ENCODE measurements around the gene HSD17B12.

The HSD17B12 gene

DNA sequence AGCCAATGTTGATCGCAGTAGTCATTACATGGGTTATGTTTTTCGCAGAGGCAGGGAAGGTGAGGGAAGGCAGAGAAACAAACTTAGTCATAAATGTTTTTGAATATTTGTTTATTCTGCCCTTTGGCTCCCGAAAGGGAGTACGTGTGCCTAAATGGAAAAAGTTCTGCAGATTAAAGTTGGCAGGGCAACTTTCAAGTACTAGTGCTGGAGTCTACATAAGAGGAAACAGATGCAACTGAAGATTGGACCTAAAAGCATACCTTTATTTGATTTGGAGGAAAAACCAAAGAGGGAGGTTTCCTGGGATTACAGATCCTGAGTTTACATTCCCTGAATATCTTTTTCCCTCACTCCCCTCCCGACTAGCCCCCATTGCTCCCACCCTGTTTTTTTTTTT is 5.7 kb downstream of the HSD17B12 start:
- no CpG with 5 or more reads among the region's 5 CpGs for WGBS, 2 donors (ENCODE audit: extremely low coverage in 2 of 2, insufficient read length in 2 of 2, insufficient replicate concordance in 1 of 2)
- no peak overlapping the region for H2BK5ac ChIP-seq (ENCODE audit: low read length)
- H3K18ac ChIP-seq (ENCODE audit: low read length) = no peak overlapping the region
- H2BK12ac ChIP-seq (ENCODE audit: low read length) = no peak overlapping the region
- no peaks in the 10 kb centered on the region for H3K27me3 ChIP-seq (ENCODE audit: control insufficient read depth in 3 of 3, insufficient read depth in 3 of 3, low read depth in 1 of 3, low read length in 3 of 3)
- H3K14ac ChIP-seq (ENCODE audit: low read length) = no peak overlapping the region
- no peak overlapping the region for H3K4me3 ChIP-seq (ENCODE audit: low read length in 2 of 2)
- no peak overlapping the region for H2AFZ ChIP-seq (ENCODE audit: low read length)
- no peak overlapping the region for H4K91ac ChIP-seq (ENCODE audit: low read depth, low read length, poor library complexity)
- no peak overlapping the region for H3K9ac ChIP-seq (ENCODE audit: low read depth, low read length, poor library complexity)
- DNase-seq (ENCODE audit: low spot score) = no peak
- H3K9me3 ChIP-seq (replicated peaks in 1 of 2; ENCODE audit: control insufficient read depth in 2 of 2, insufficient read depth in 1 of 2, low read depth in 1 of 2, low read length in 2 of 2) = peaks cover 0 to 7% of the 10 kb centered on the region in 2 donors
- H2BK120ac ChIP-seq (ENCODE audit: low read depth, low read length) = no peak overlapping the region
- no peak overlapping the region for H3K4ac ChIP-seq (ENCODE audit: low read length)
- no peak overlapping the region for H3K23ac ChIP-seq (ENCODE audit: low read depth, low read length, poor library complexity)
- no peak overlapping the region for H2BK15ac ChIP-seq (ENCODE audit: low read length)
- peaks cover 4 to 49% of the 10 kb centered on the region in 2 donors for H3K36me3 ChIP-seq (replicated peaks in 1 of 2; ENCODE audit: control insufficient read depth in 2 of 2, insufficient read depth in 2 of 2, low read length in 2 of 2)
- no peak overlapping the region for H2AK5ac ChIP-seq (ENCODE audit: low read depth, low read length)
- H3K79me1 ChIP-seq (ENCODE audit: low read depth, low read length) = peaks cover 5% of the 10 kb centered on the region
- no peak overlapping the region for H3K4me2 ChIP-seq (ENCODE audit: insufficient read depth, low read length, poor library complexity, severe bottlenecking)
- H4K8ac ChIP-seq (ENCODE audit: low read depth, low read length) = no peak overlapping the region
- H3K4me1 ChIP-seq (ENCODE audit: control insufficient read depth in 2 of 2, insufficient read depth in 1 of 2, low read depth in 1 of 2, low read length in 2 of 2) = peaks cover 0 to 4% of the 10 kb centered on the region in 2 donors
- H3K27ac ChIP-seq (replicated peaks; ENCODE audit: low read length) = no peak overlapping the region

DNA sequence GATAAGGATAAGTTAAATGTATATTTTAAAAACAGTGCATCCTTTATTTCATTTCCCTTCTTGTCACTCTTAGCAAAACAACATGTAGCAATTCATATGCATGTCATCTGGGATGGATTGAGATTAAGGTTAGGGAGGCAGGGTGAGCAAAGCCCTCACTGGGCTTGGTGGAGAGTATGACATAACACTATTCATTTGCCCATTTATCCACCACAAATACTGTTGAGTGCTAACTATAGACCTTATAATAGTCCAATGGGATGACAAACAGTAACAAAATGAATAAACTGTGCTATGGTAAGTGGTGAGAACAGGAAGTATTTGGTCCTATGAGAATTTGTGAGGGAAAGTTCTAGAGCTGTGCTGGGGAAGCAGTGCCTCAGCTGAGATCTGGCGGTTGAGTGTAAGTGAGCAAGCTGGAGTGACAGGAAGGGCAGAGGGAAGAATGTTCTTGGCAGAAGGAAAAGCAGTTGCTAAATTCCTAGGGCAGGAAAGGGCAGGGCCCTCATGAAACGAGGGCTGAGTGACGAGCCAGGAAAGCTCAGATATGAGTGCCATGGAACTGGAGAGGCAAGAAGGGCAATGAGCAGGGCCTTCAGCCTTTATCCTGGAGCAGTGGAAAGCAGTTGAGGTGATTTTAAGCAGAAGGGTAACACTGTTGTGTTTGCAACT is 6.7 kb downstream of the HSD17B12 start:
- Histone ChIP-seq H3K4me1 (ENCODE audit: control insufficient read depth in 2 of 2, insufficient read depth in 1 of 2, low read depth in 1 of 2, low read length in 2 of 2) (peaks cover 0 to 4% of the 10 kb centered on the region in 2 donors), H3K23ac (ENCODE audit: low read depth, low read length, poor library complexity) (no peak overlapping the region), H3K4me2 (ENCODE audit: insufficient read depth, low read length, poor library complexity, severe bottlenecking) (no peak overlapping the region), H2BK120ac (ENCODE audit: low read depth, low read length) (no peak overlapping the region), H2BK15ac (ENCODE audit: low read length) (no peak overlapping the region), H3K9me3 (replicated peaks in 1 of 2; ENCODE audit: control insufficient read depth in 2 of 2, insufficient read depth in 1 of 2, low read depth in 1 of 2, low read length in 2 of 2) (peaks cover 0 to 7% of the 10 kb centered on the region in 2 donors), H3K4ac (ENCODE audit: low read length) (no peak overlapping the region), H3K27ac (replicated peaks; ENCODE audit: low read length) (no peak overlapping the region), H3K36me3 (replicated peaks in 1 of 2; ENCODE audit: control insufficient read depth in 2 of 2, insufficient read depth in 2 of 2, low read length in 2 of 2) (peaks cover 6 to 51% of the 10 kb centered on the region in 2 donors), H2BK5ac (ENCODE audit: low read length) (no peak overlapping the region), H4K91ac (ENCODE audit: low read depth, low read length, poor library complexity) (no peak overlapping the region), H3K9ac (ENCODE audit: low read depth, low read length, poor library complexity) (no peak overlapping the region), H2BK12ac (ENCODE audit: low read length) (no peak overlapping the region), H3K4me3 (ENCODE audit: low read length in 2 of 2) (no peak overlapping the region), H4K8ac (ENCODE audit: low read depth, low read length) (no peak overlapping the region), H3K79me1 (ENCODE audit: low read depth, low read length) (peaks cover 5% of the 10 kb centered on the region), H3K27me3 (ENCODE audit: control insufficient read depth in 3 of 3, insufficient read depth in 3 of 3, low read depth in 1 of 3, low read length in 3 of 3) (no peaks in the 10 kb centered on the region), H3K18ac (ENCODE audit: low read length) (no peak overlapping the region), H3K14ac (ENCODE audit: low read length) (no peak overlapping the region), H2AK5ac (ENCODE audit: low read depth, low read length) (no peak overlapping the region), H2AFZ (ENCODE audit: low read length) (no peak overlapping the region)
- WGBS, 2 donors (ENCODE audit: extremely low coverage in 2 of 2, insufficient read length in 2 of 2, insufficient replicate concordance in 1 of 2) = no CpG with 5 or more reads among the region's 3 CpGs
- no peak for DNase-seq (ENCODE audit: low spot score)

DNA sequence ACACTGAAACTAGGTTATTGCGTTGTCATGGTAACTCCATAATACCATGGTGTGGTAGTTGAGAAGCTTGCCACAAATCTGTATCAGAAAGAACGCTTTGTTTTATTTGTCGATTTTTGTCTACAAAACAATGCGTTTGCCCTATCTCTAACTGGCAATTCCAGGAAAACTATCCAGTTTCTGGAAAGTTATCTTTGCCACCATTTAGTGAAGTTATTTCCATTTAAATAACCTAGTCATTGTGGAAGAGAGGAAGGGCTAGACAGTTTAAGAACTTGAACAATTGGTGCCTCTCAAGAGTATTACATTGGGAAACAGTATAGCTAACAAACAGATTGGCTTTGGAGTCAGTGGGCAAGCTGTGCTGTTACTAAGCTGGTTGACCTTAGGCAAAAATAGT is 7.9 kb downstream of the HSD17B12 start:
- peaks cover 0 to 4% of the 10 kb centered on the region in 2 donors for H3K4me1 ChIP-seq (ENCODE audit: control insufficient read depth in 2 of 2, insufficient read depth in 1 of 2, low read depth in 1 of 2, low read length in 2 of 2)
- no peak overlapping the region for H3K27ac ChIP-seq (replicated peaks; ENCODE audit: low read length)
- H3K27me3 ChIP-seq (ENCODE audit: control insufficient read depth in 3 of 3, insufficient read depth in 3 of 3, low read depth in 1 of 3, low read length in 3 of 3) = no peaks in the 10 kb centered on the region
- no peak overlapping the region for H3K18ac ChIP-seq (ENCODE audit: low read length)
- H2BK15ac ChIP-seq (ENCODE audit: low read length) = no peak overlapping the region
- peaks cover 6% of the 10 kb centered on the region for H3K79me1 ChIP-seq (ENCODE audit: low read depth, low read length)
- H2BK120ac ChIP-seq (ENCODE audit: low read depth, low read length) = no peak overlapping the region
- H4K8ac ChIP-seq (ENCODE audit: low read depth, low read length) = no peak overlapping the region
- DNase-seq (ENCODE audit: low spot score) = no peak
- H2AK5ac ChIP-seq (ENCODE audit: low read depth, low read length) = no peak overlapping the region
- H3K9ac ChIP-seq (ENCODE audit: low read depth, low read length, poor library complexity) = no peak overlapping the region
- H3K14ac ChIP-seq (ENCODE audit: low read length) = no peak overlapping the region
- H4K91ac ChIP-seq (ENCODE audit: low read depth, low read length, poor library complexity) = no peak overlapping the region
- H3K4me3 ChIP-seq (ENCODE audit: low read length in 2 of 2) = no peak overlapping the region
- no peak overlapping the region for H3K4me2 ChIP-seq (ENCODE audit: insufficient read depth, low read length, poor library complexity, severe bottlenecking)
- H3K9me3 ChIP-seq (replicated peaks in 1 of 2; ENCODE audit: control insufficient read depth in 2 of 2, insufficient read depth in 1 of 2, low read depth in 1 of 2, low read length in 2 of 2) = no peaks in the 10 kb centered on the region
- H2AFZ ChIP-seq (ENCODE audit: low read length) = no peak overlapping the region
- no peak overlapping the region for H2BK12ac ChIP-seq (ENCODE audit: low read length)
- H2BK5ac ChIP-seq (ENCODE audit: low read length) = no peak overlapping the region
- peaks cover 6 to 40% of the 10 kb centered on the region in 2 donors for H3K36me3 ChIP-seq (replicated peaks in 1 of 2; ENCODE audit: control insufficient read depth in 2 of 2, insufficient read depth in 2 of 2, low read length in 2 of 2)
- no peak overlapping the region for H3K23ac ChIP-seq (ENCODE audit: low read depth, low read length, poor library complexity)
- H3K4ac ChIP-seq (ENCODE audit: low read length) = no peak overlapping the region
- no CpG with 5 or more reads among the region's 4 CpGs for WGBS, 2 donors (ENCODE audit: extremely low coverage in 2 of 2, insufficient read length in 2 of 2, insufficient replicate concordance in 1 of 2)

DNA sequence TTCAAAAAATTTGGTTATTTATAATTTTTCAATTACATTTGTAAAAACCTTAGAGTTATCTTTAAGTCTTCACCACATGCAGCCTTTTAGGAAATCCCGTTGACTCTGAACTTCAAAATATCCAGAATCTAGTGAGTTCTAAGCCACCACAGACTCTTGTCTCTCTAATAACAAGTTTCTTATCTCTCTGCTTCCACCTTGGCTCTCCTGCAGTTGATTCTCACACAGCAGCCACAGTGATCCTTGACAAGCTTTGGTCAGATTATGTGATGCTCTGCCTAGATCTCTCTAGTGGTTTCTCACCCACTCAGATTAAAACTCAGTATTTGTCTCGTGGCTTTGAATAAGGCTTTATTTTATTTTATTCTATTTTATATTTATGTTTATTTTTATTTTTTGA is 8.6 kb downstream of the HSD17B12 start:
- Histone ChIP-seq H3K4me2 (ENCODE audit: insufficient read depth, low read length, poor library complexity, severe bottlenecking) (no peak overlapping the region), H3K4me1 (ENCODE audit: control insufficient read depth in 2 of 2, insufficient read depth in 1 of 2, low read depth in 1 of 2, low read length in 2 of 2) (peaks cover 0 to 4% of the 10 kb centered on the region in 2 donors), H4K91ac (ENCODE audit: low read depth, low read length, poor library complexity) (no peak overlapping the region), H3K18ac (ENCODE audit: low read length) (no peak overlapping the region), H2AFZ (ENCODE audit: low read length) (no peak overlapping the region), H3K36me3 (replicated peaks in 1 of 2; ENCODE audit: control insufficient read depth in 2 of 2, insufficient read depth in 2 of 2, low read length in 2 of 2) (peaks cover 6 to 32% of the 10 kb centered on the region in 2 donors), H3K9ac (ENCODE audit: low read depth, low read length, poor library complexity) (no peak overlapping the region), H3K9me3 (replicated peaks in 1 of 2; ENCODE audit: control insufficient read depth in 2 of 2, insufficient read depth in 1 of 2, low read depth in 1 of 2, low read length in 2 of 2) (no peaks in the 10 kb centered on the region), H3K4me3 (ENCODE audit: low read length in 2 of 2) (no peak overlapping the region), H2BK12ac (ENCODE audit: low read length) (no peak overlapping the region), H3K27ac (replicated peaks; ENCODE audit: low read length) (no peak overlapping the region), H3K4ac (ENCODE audit: low read length) (no peak overlapping the region), H3K27me3 (ENCODE audit: control insufficient read depth in 3 of 3, insufficient read depth in 3 of 3, low read depth in 1 of 3, low read length in 3 of 3) (no peaks in the 10 kb centered on the region), H3K14ac (ENCODE audit: low read length) (no peak overlapping the region), H2AK5ac (ENCODE audit: low read depth, low read length) (no peak overlapping the region), H2BK5ac (ENCODE audit: low read length) (no peak overlapping the region), H4K8ac (ENCODE audit: low read depth, low read length) (no peak overlapping the region), H3K79me1 (ENCODE audit: low read depth, low read length) (peaks cover 6% of the 10 kb centered on the region), H2BK15ac (ENCODE audit: low read length) (no peak overlapping the region), H3K23ac (ENCODE audit: low read depth, low read length, poor library complexity) (no peak overlapping the region), H2BK120ac (ENCODE audit: low read depth, low read length) (no peak overlapping the region)
- no peak for DNase-seq (ENCODE audit: low spot score)
- no CpG with 5 or more reads among the region's 2 CpGs for WGBS, 2 donors (ENCODE audit: extremely low coverage in 2 of 2, insufficient read length in 2 of 2, insufficient replicate concordance in 1 of 2)
